Measurements from ENCODE around the gene MTUS2. TPM values are rescaled to one million over a fixed set of nuclear protein-coding genes. Genes with fewer than 3 reads are reported as not detected.

Gene MTUS2
- total and polyA plus RNA-seq, 10 of the 15 experiments (the other 5 are each of a cell fraction or from before 2014, with no cell fraction given) = under 0.01 to 0.05 (median 0.02) TPM; not detected in 6

DNA sequence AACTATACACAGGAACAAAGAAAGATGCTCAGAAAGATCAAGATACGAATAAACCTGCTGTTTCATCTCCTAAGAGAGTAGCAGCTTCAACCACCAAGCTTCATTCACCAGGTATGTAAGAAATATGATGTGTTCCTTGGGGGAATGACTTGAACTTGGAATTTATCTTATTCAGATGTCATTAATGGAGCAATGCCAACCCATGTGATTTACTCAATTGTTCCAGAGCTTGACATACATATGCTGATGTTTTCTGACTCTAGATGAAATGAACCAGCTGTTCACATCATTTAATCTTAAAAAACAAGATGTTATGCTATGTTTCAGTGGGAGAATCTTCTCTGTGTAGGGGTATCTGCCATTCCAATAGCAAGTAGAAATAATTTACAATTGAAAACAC is 504.5 kb downstream of the MTUS2 start:
- Histone ChIP-seq H3K9me3 (replicated peaks; ENCODE audit: control insufficient read depth, insufficient read depth, low read length) (no peaks in the 10 kb centered on the region), H3K4me3 (no peak overlapping the region), H4K20me1 (ENCODE audit: control insufficient read depth, insufficient read depth) (no peaks in the 10 kb centered on the region), H3K27ac (ENCODE audit: control insufficient read depth, insufficient read depth) (no peak overlapping the region), H3K36me3 (ENCODE audit: control insufficient read depth in 2 of 2, insufficient read depth in 2 of 2, low read length in 1 of 2) (no peaks in the 10 kb centered on the region), H3K27me3 (replicated peaks in 1 of 2; ENCODE audit: control insufficient read depth in 2 of 2, insufficient read depth in 2 of 2, low read length in 1 of 2) (no peaks in the 10 kb centered on the region), H3K9ac (ENCODE audit: control insufficient read depth, insufficient read depth, low read length) (no peak overlapping the region), H3K79me2 (ENCODE audit: control insufficient read depth, insufficient read depth, low read length) (no peaks in the 10 kb centered on the region), H3K4me2 (ENCODE audit: control insufficient read depth, insufficient read depth) (no peak overlapping the region), H3K4me1 (ENCODE audit: control insufficient read depth, insufficient read depth, low read length) (no peaks in the 10 kb centered on the region), H2AFZ (ENCODE audit: control insufficient read depth, low read depth, low read length) (no peak overlapping the region)
- no peak for DNase-seq (ENCODE audit: low read depth, low spot score)
- in situ Hi-C loops (cut with MboI) (no loop called here), intact Hi-C loops (cut with micrococcal nuclease; ENCODE audit: unreplicated experiment) (no loop called here)
- ChIA-PET SMC1A (ENCODE audit: uncharacterized antibody, unreplicated experiment) (no interaction called here), CTCF (no interaction called here), RAD21 (ENCODE audit: unreplicated experiment) (no interaction called here), POLR2A (no interaction called here)
- WGBS (ENCODE audit: insufficient coverage, insufficient replicate concordance, low lambda C conversion rate, missing lambda C conversion rate) = 24% methylated on average over 1 of the region's 1 CpG
- FAIRE-seq = no peak
- no TSS peak for BruUV-seq (replicated peaks)
- no peak for ATAC-seq
- no peak for TF ChIP-seq CHD1 (IDR thresholded peaks at IDR 0.05; ENCODE audit: low read depth, low read length)

DNA sequence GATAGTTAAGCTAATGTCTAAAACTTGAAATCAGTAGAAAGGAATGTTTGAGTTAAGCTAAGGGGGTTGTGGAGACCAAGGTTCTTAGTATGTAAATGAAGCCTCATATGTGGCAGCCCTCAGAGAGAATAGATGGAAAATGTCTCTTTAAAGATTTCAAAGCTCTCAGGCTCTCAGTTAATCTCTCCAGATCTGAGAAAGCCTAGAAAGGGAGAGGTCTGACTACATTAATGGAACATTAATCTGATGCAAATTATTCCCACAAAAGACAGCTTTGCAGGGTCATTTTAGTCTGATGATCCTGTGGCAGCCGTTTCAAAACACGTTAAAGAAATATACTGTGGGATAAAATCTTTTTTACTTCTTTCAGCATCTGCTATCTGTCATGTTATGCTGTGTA is 508.4 kb downstream of the MTUS2 start:
- WGBS (ENCODE audit: insufficient coverage, insufficient replicate concordance, low lambda C conversion rate, missing lambda C conversion rate) = 0% methylated on average over 2 of the region's 2 CpGs
- ChIA-PET CTCF (no interaction called here), RAD21 (ENCODE audit: unreplicated experiment) (no interaction called here), POLR2A (interaction anchor here (0.6 kb wide), 1 partner anchor 11 kb away, joined by 3 read pairs; no protein-coding TSS in a partner anchor), SMC1A (ENCODE audit: uncharacterized antibody, unreplicated experiment) (no interaction called here)
- Histone ChIP-seq H3K4me1 (ENCODE audit: control insufficient read depth, insufficient read depth, low read length) (no peaks in the 10 kb centered on the region), H3K4me2 (ENCODE audit: control insufficient read depth, insufficient read depth) (no peak overlapping the region), H3K79me2 (ENCODE audit: control insufficient read depth, insufficient read depth, low read length) (no peaks in the 10 kb centered on the region), H3K27ac (ENCODE audit: control insufficient read depth, insufficient read depth) (no peak overlapping the region), H2AFZ (ENCODE audit: control insufficient read depth, low read depth, low read length) (no peak overlapping the region), H3K9me3 (replicated peaks; ENCODE audit: control insufficient read depth, insufficient read depth, low read length) (no peaks in the 10 kb centered on the region), H3K36me3 (ENCODE audit: control insufficient read depth in 2 of 2, insufficient read depth in 2 of 2, low read length in 1 of 2) (no peaks in the 10 kb centered on the region), H3K27me3 (replicated peaks in 1 of 2; ENCODE audit: control insufficient read depth in 2 of 2, insufficient read depth in 2 of 2, low read length in 1 of 2) (no peaks in the 10 kb centered on the region), H3K4me3 (no peak overlapping the region), H3K9ac (ENCODE audit: control insufficient read depth, insufficient read depth, low read length) (no peak overlapping the region), H4K20me1 (ENCODE audit: control insufficient read depth, insufficient read depth) (no peaks in the 10 kb centered on the region)
- in situ Hi-C loops (cut with MboI) (no loop called here), intact Hi-C loops (cut with micrococcal nuclease; ENCODE audit: unreplicated experiment) (no loop called here)
- no peak for FAIRE-seq
- no peak for TF ChIP-seq ZZZ3 (IDR thresholded peaks at IDR 0.05; ENCODE audit: control insufficient read depth, insufficient read length, low read depth)
- TF ChIP-seq, protein P1, sequence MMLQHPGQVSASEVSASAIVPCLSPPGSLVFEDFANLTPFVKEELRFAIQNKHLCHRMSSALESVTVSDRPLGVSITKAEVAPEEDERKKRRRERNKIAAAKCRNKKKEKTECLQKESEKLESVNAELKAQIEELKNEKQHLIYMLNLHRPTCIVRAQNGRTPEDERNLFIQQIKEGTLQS (IDR thresholded peaks at IDR 0.05; ENCODE audit: borderline replicate concordance, extremely low read depth, low read depth, low read length) = no peak
- TF ChIP-seq CBX5 (IDR thresholded peaks at IDR 0.05; ENCODE audit: low read depth) = no peak
- no peak for TF ChIP-seq FOS (IDR thresholded peaks at IDR 0.05; ENCODE audit: borderline replicate concordance, extremely low read depth, insufficient read length)
- TF ChIP-seq EP300 (IDR thresholded peaks at IDR 0.05; ENCODE audit: borderline replicate concordance in 1 of 2, control insufficient read depth in 1 of 2, low read depth in 2 of 2, low read length in 2 of 2) = no peak
- TF ChIP-seq, protein P2, sequence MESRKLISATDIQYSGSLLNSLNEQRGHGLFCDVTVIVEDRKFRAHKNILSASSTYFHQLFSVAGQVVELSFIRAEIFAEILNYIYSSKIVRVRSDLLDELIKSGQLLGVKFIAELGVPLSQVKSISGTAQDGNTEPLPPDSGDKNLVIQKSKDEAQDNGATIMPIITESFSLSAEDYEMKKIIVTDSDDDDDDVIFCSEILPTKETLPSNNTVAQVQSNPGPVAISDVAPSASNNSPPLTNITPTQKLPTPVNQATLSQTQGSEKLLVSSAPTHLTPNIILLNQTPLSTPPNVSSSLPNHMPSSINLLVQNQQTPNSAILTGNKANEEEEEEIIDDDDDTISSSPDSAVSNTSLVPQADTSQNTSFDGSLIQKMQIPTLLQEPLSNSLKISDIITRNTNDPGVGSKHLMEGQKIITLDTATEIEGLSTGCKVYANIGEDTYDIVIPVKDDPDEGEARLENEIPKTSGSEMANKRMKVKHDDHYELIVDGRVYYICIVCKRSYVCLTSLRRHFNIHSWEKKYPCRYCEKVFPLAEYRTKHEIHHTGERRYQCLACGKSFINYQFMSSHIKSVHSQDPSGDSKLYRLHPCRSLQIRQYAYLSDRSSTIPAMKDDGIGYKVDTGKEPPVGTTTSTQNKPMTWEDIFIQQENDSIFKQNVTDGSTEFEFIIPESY (IDR thresholded peaks at IDR 0.05) = no peak
- no peak for TF ChIP-seq RCOR1 (conservative IDR thresholded peaks at IDR 0.05; ENCODE audit: low read depth, low read length)
- no peak for TF ChIP-seq TBL1XR1 (IDR thresholded peaks at IDR 0.05; ENCODE audit: low read depth, low read length)
- TF ChIP-seq FOXK2 (IDR thresholded peaks at IDR 0.05) = no peak
- TF ChIP-seq IKZF2 (IDR thresholded peaks at IDR 0.05) = no peak
- no peak for TF ChIP-seq TAF1 (IDR thresholded peaks at IDR 0.05; ENCODE audit: borderline replicate concordance, low read depth, low read length)
- no peak for TF ChIP-seq YY1 (IDR thresholded peaks at IDR 0.05; ENCODE audit: low read depth, low read length)
- no peak for TF ChIP-seq SIN3A (IDR thresholded peaks at IDR 0.05; ENCODE audit: low read depth, low read length)
- TF ChIP-seq NR2C2 (IDR thresholded peaks at IDR 0.05; ENCODE audit: borderline replicate concordance, control insufficient read depth, insufficient read length, low read depth) = no peak
- TF ChIP-seq TCF7 (IDR thresholded peaks at IDR 0.05; ENCODE audit: borderline replicate concordance) = no peak
- no peak for TF ChIP-seq RELA (IDR thresholded peaks at IDR 0.05; ENCODE audit: borderline replicate concordance, partially characterized antibody)
- no TSS peak for BruUV-seq (replicated peaks)
- DNase-seq (ENCODE audit: low read depth, low spot score) = no peak
- no peak for ATAC-seq
